ENCODE measurements around the gene NDUFS6.

DNA sequence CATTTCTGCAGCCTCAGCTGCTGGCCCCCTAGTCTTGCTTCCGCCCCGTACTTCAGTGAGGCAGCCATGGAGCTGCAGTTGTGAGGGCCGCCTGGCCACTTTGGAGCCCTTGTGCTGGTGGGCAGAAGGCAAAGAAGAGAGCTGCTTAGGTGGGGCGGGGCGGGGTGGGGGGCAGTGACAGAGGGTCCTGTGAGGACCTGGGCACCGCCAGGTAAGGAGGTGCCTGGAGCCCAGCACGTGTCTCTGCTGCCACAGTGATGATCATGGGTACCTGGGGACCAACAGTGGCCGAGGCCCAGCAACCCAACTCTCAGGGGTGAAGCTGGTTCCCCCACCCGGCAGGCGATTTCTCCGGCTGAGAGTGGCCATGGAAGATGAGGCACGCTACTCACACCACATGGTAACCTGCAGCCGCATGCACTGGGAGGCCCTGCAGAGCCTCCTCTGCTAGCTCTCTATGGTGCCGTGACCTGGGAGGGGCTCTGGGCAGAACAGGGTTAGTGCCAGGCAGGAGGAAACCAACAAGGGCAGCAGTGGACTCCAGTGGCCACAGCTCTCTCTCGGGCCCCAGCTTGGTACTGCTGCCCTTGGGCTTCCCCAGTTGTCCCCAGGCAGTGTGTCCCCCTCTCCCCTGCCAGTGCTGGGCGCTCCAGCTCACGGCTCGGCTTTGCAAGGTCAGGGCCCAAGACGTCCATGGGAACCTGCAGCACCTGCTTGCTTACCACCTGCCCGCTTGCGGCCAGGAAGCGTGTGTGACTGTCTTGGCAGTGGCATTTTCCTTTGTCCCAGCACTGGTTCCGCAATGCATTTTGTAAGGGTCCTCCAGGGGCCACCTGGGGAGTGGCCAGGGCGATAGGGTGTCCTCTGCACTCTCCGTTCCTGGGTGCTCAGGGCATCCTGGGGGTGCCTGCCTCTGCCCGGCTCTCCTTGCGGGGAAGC, 24.0 kb downstream of the NDUFS6 start:
- TF ChIP-seq, protein P1, sequence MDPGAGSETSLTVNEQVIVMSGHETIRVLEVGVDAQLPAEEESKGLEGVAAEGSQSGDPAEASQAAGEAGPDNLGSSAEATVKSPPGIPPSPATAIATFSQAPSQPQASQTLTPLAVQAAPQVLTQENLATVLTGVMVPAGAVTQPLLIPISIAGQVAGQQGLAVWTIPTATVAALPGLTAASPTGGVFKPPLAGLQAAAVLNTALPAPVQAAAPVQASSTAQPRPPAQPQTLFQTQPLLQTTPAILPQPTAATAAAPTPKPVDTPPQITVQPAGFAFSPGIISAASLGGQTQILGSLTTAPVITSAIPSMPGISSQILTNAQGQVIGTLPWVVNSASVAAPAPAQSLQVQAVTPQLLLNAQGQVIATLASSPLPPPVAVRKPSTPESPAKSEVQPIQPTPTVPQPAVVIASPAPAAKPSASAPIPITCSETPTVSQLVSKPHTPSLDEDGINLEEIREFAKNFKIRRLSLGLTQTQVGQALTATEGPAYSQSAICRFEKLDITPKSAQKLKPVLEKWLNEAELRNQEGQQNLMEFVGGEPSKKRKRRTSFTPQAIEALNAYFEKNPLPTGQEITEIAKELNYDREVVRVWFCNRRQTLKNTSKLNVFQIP (CRISPR knock-in tag; IDR thresholded peaks at IDR 0.05; ENCODE audit: borderline replicate concordance, low read depth): no peak
- no peak for TF ChIP-seq CREB5 (CRISPR knock-in tag; IDR thresholded peaks at IDR 0.05; ENCODE audit: low read depth)
- TF ChIP-seq ZFP3 (CRISPR knock-in tag; IDR thresholded peaks at IDR 0.05): no peak
- TF ChIP-seq, protein P2, sequence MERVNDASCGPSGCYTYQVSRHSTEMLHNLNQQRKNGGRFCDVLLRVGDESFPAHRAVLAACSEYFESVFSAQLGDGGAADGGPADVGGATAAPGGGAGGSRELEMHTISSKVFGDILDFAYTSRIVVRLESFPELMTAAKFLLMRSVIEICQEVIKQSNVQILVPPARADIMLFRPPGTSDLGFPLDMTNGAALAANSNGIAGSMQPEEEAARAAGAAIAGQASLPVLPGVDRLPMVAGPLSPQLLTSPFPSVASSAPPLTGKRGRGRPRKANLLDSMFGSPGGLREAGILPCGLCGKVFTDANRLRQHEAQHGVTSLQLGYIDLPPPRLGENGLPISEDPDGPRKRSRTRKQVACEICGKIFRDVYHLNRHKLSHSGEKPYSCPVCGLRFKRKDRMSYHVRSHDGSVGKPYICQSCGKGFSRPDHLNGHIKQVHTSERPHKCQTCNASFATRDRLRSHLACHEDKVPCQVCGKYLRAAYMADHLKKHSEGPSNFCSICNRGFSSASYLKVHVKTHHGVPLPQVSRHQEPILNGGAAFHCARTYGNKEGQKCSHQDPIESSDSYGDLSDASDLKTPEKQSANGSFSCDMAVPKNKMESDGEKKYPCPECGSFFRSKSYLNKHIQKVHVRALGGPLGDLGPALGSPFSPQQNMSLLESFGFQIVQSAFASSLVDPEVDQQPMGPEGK (CRISPR knock-in tag; IDR thresholded peaks at IDR 0.05; ENCODE audit: borderline replicate concordance): no peak
- no peak for TF ChIP-seq ARNTL (CRISPR knock-in tag; IDR thresholded peaks at IDR 0.05; ENCODE audit: borderline replicate concordance, low read depth)
- TF ChIP-seq ISL1 (CRISPR knock-in tag; IDR thresholded peaks at IDR 0.05): no peak
- TF ChIP-seq ZFP30 (CRISPR knock-in tag; IDR thresholded peaks at IDR 0.05): no peak
- no peak for TF ChIP-seq ZC3H10 (CRISPR knock-in tag; IDR thresholded peaks at IDR 0.05)
- TF ChIP-seq, protein P3, sequence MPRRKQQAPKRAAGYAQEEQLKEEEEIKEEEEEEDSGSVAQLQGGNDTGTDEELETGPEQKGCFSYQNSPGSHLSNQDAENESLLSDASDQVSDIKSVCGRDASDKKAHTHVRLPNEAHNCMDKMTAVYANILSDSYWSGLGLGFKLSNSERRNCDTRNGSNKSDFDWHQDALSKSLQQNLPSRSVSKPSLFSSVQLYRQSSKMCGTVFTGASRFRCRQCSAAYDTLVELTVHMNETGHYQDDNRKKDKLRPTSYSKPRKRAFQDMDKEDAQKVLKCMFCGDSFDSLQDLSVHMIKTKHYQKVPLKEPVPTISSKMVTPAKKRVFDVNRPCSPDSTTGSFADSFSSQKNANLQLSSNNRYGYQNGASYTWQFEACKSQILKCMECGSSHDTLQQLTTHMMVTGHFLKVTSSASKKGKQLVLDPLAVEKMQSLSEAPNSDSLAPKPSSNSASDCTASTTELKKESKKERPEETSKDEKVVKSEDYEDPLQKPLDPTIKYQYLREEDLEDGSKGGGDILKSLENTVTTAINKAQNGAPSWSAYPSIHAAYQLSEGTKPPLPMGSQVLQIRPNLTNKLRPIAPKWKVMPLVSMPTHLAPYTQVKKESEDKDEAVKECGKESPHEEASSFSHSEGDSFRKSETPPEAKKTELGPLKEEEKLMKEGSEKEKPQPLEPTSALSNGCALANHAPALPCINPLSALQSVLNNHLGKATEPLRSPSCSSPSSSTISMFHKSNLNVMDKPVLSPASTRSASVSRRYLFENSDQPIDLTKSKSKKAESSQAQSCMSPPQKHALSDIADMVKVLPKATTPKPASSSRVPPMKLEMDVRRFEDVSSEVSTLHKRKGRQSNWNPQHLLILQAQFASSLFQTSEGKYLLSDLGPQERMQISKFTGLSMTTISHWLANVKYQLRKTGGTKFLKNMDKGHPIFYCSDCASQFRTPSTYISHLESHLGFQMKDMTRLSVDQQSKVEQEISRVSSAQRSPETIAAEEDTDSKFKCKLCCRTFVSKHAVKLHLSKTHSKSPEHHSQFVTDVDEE (CRISPR knock-in tag; IDR thresholded peaks at IDR 0.05): no peak
- TF ChIP-seq TOX (CRISPR knock-in tag; IDR thresholded peaks at IDR 0.05; ENCODE audit: borderline replicate concordance): no peak
- TF ChIP-seq TCF4 (CRISPR knock-in tag; IDR thresholded peaks at IDR 0.05; ENCODE audit: borderline replicate concordance): no peak
- no peak for TF ChIP-seq ZNF8 (CRISPR knock-in tag; IDR thresholded peaks at IDR 0.05)
- no peak for TF ChIP-seq CSDC2 (CRISPR knock-in tag; IDR thresholded peaks at IDR 0.05)
- no peak for TF ChIP-seq RARB (CRISPR knock-in tag; IDR thresholded peaks at IDR 0.05)

Data from SK-N-SH treated with all-trans-retinoic acid at 6 μM for 48 hours (cell line).